Measurements from ENCODE around the gene CHD9NB.
"Not testable (repeated sequence)": the region's sequence is repeated elsewhere in the genome, so short reads cannot be mapped to it uniquely, and the experiment has no call there.

The CHD9NB gene

GRCh38 chr16:53054670-53055485, 2.2 kb upstream of the CHD9NB start, which contains the start of gene CHD9:
Gene CHD9, plus strand, starts transcription at chr16:53054991. Its CDS starts 101,099 bp downstream, at chr16:53156090.
- TF ChIP-seq, protein P1, sequence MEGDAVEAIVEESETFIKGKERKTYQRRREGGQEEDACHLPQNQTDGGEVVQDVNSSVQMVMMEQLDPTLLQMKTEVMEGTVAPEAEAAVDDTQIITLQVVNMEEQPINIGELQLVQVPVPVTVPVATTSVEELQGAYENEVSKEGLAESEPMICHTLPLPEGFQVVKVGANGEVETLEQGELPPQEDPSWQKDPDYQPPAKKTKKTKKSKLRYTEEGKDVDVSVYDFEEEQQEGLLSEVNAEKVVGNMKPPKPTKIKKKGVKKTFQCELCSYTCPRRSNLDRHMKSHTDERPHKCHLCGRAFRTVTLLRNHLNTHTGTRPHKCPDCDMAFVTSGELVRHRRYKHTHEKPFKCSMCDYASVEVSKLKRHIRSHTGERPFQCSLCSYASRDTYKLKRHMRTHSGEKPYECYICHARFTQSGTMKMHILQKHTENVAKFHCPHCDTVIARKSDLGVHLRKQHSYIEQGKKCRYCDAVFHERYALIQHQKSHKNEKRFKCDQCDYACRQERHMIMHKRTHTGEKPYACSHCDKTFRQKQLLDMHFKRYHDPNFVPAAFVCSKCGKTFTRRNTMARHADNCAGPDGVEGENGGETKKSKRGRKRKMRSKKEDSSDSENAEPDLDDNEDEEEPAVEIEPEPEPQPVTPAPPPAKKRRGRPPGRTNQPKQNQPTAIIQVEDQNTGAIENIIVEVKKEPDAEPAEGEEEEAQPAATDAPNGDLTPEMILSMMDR (IDR thresholded peaks at IDR 0.05; ENCODE audit: insufficient read depth, low read length, poor library complexity, severe bottlenecking) = peak; percentile 98
- peak; percentile 93 for DNase-seq (ENCODE audit: extremely low read depth, insufficient read length)
- Histone ChIP-seq H3K4me3 (replicated peaks; ENCODE audit: low read depth, low read length) (peak within 1 kb of the TSS; percentile 70), H3K27me3 (replicated peaks; ENCODE audit: control insufficient read depth, insufficient read depth, low read length) (no peaks in the 10 kb centered on the region), H3K36me3 (ENCODE audit: control insufficient read depth, insufficient read depth, low read length) (no peaks in the 10 kb centered on the region; the same call in 1 of the 2 replicates)

GRCh38 chr16:53053967-53054669, 1.4 kb upstream of the CHD9NB start:
- H3K27me3 ChIP-seq (replicated peaks; ENCODE audit: control insufficient read depth, insufficient read depth, low read length) = no peaks in the 10 kb centered on the region
- no peak for DNase-seq (ENCODE audit: extremely low read depth, insufficient read length)
- peak overlapping the region; percentile 70 for H3K4me3 ChIP-seq (replicated peaks; ENCODE audit: low read depth, low read length)
- TF ChIP-seq, protein P1 (IDR thresholded peaks at IDR 0.05; ENCODE audit: insufficient read depth, low read length, poor library complexity, severe bottlenecking) = no peak
- no peaks in the 10 kb centered on the region; the same call in 1 of the 2 replicates for H3K36me3 ChIP-seq (ENCODE audit: control insufficient read depth, insufficient read depth, low read length)

GRCh38 chr16:53051255-53051654, 1.4 kb downstream of the CHD9NB start:
- not testable (repeated sequence) for H3K4me3 ChIP-seq (replicated peaks; ENCODE audit: low read depth, low read length); DNase-seq (ENCODE audit: extremely low read depth, insufficient read length); H3K27me3 ChIP-seq (replicated peaks; ENCODE audit: control insufficient read depth, insufficient read depth, low read length); H3K36me3 ChIP-seq (ENCODE audit: control insufficient read depth, insufficient read depth, low read length)

- Histone ChIP-seq H3K4me3 (replicated peaks; ENCODE audit: low read depth, low read length) (no peak overlapping the region), H3K27me3 (replicated peaks; ENCODE audit: control insufficient read depth, insufficient read depth, low read length) (no peaks in the 10 kb centered on the region), H3K36me3 (ENCODE audit: control insufficient read depth, insufficient read depth, low read length) (peaks cover 1% of the 10 kb centered on the region)
- TF ChIP-seq, protein P1 (IDR thresholded peaks at IDR 0.05; ENCODE audit: insufficient read depth, low read length, poor library complexity, severe bottlenecking) = no peak
- no peak for DNase-seq (ENCODE audit: extremely low read depth, insufficient read length)
Observed at GRCh38 chr16:53048139-53048915, 4.4 kb downstream of the CHD9NB start.

- not testable (repeated sequence) for H3K36me3 ChIP-seq (ENCODE audit: control insufficient read depth, insufficient read depth, low read length); H3K4me3 ChIP-seq (replicated peaks; ENCODE audit: low read depth, low read length); DNase-seq (ENCODE audit: extremely low read depth, insufficient read length); H3K27me3 ChIP-seq (replicated peaks; ENCODE audit: control insufficient read depth, insufficient read depth, low read length)
Observed at GRCh38 chr16:53047515-53047914, 5.2 kb downstream of the CHD9NB start.

DNA sequence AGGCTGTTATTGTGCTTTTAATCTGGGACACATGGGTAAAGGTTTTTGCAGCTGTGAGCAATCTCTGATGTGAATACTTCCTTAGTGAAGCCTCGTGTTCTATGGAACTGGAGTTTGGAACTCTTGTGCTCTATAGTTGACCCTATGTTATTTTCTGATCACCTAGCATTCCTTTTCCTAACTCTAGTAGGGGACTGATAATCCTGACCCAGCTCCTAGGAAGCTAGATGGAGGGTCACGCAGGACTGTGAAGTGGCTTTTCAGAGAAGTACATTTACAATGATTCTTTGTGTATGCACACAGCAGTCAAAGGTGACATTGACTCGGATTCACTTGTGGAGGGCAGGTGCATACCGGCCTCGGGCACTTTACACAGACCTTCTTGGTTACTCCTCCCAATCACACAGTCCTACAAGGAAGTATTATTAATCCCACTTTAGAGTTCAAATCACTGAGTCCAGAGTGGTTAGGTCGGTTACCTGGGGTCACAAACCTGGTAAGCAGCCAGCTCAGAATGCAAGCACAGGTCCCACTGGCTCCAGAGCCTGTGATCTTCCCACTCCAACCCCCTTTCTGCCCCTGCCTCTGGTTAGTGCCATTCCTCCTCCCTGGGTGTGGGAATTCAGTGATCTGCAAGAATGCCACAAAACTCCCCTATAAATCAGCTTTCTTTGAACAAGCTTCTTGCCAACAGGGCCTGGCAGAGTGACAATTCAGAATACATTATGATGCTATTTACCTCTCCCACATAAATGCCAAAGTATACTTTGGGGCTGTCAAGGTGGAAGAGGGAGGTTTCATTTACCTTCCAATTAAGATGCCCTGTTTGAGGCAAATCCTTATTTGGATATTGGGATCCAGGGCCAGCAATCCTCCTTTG, 7.1 kb downstream of the CHD9NB start:
- TF ChIP-seq, protein P1 (IDR thresholded peaks at IDR 0.05; ENCODE audit: insufficient read depth, low read length, poor library complexity, severe bottlenecking) = no peak
- H3K4me3 ChIP-seq (replicated peaks; ENCODE audit: low read depth, low read length) = no peak overlapping the region
- H3K36me3 ChIP-seq (ENCODE audit: control insufficient read depth, insufficient read depth, low read length) = peaks cover 1% of the 10 kb centered on the region
- H3K27me3 ChIP-seq (replicated peaks; ENCODE audit: control insufficient read depth, insufficient read depth, low read length) = no peaks in the 10 kb centered on the region
- DNase-seq (ENCODE audit: extremely low read depth, insufficient read length) = no peak

Measured in GM06990 (cell line).